Naive thymus-derived CD8-positive, alpha-beta T cell (primary cell): ENCODE data around the gene GPC6. TPM values are rescaled to one million over a fixed set of nuclear protein-coding genes. Genes with fewer than 3 reads are reported as not detected.

Experiments used
- ATAC-seq, 2 donors: fragments of 150-1000 bp; cut with Tn5 transposase in 1 of 2; sonication (Bioruptor Pico), chemical (Tn5 transposase) in 1 of 2; 1 replicate in 1 of 2; 2 replicates in 1 of 2; pipeline ENCODE4 v1.10.0; 2021; ENCODE audit warnings: mild to moderate bottlenecking in 2 of 2, moderate library complexity in 2 of 2
- POLR2A ChIA-PET: fragments of 350-600 bp; sonication (Branson Sonifier 250); formaldehyde crosslinking; loops from one replicate; lab custom pipeline; 2021; ENCODE audit warnings: antibody characterized with exemption; lab: Charles Lee
- DNase-seq, 10 donors: peaks; one replicate each; pipeline versions ENCODE4 v3.0.0 to v3.0.0-alpha.2; 2020 to 2022
- H3K27ac Mint-ChIP-seq, 10 donors: one replicate each; pipeline ENCODE4 v1.8.0; 2020 to 2022; ENCODE audit warnings: mild to moderate bottlenecking in 10 of 10, mixed read lengths in 10 of 10, moderate library complexity in 4 of 10, inconsistent platforms in 1 of 10
- H3K27me3 Mint-ChIP-seq, 5 donors: one replicate each; pipeline ENCODE4 v1.8.0; 2021 to 2022; ENCODE audit warnings: mixed read lengths in 5 of 5
- H3K36me3 Mint-ChIP-seq, 3 donors: one replicate each; pipeline ENCODE4 v1.8.0; 2020 to 2022; ENCODE audit warnings: mixed read lengths in 3 of 3, mild to moderate bottlenecking in 2 of 3, inconsistent platforms in 1 of 3
- H3K4me1 Mint-ChIP-seq, 4 donors: one replicate each; pipeline ENCODE4 v1.8.0; 2021 to 2022; ENCODE audit warnings: mixed read lengths in 4 of 4
- H3K4me3 Mint-ChIP-seq, 10 donors: one replicate each; pipeline ENCODE4 v1.8.0; 2020 to 2022; ENCODE audit warnings: mild to moderate bottlenecking in 10 of 10, mixed read lengths in 10 of 10, moderate library complexity in 6 of 10, inconsistent platforms in 1 of 10
- H3K9me3 Mint-ChIP-seq, 9 donors: one replicate each; pipeline ENCODE4 v1.8.0; 2020 to 2022; ENCODE audit warnings: mixed read lengths in 9 of 9, mild to moderate bottlenecking in 3 of 9, inconsistent platforms in 1 of 9, moderate library complexity in 1 of 9
- polyA plus RNA-seq, 3 donors: library from polyadenylated mRNA; unstranded; fragments of 300-500 nt; fragmentation: Illumina TruSeq; gene quantifications; one replicate each; pipeline ENCODE4 v1.2.3, GENCODE V29; 2021
- total RNA-seq, 8 experiments: library from RNA in 2 of 8; stranded (reverse) in 2 of 8; gene quantifications; one replicate each; pipeline ENCODE4 v1.2.3 and lab custom pipeline; 2021 to 2026

GPC6 gene
- total and polyA plus RNA-seq, 5 experiments from 2014 or later: not detected

DNA sequence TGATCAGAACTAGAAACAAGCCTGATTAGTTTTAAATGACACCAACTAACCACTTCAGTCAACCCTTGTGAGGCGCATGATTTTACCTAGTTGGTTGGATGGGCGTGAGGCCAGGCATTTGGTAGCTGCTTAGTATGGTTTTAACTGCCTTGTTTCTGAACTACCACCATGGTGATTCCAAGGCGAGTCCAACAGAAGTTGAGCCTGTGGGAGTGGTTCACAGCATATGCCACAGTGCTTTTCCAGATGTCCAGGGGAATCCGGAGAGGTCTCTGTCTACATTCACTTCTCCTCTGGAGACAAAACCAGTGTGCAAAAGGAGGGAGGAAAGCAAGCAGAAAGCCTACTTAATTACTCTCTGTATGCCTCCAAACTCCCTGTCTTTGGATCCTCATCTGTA lies 524.1 kb downstream of the GPC6 start:
- H3K9me3 Mint-ChIP-seq: no peaks in the 10 kb centered on the region
- H3K36me3 Mint-ChIP-seq: no peaks in the 10 kb centered on the region
- H3K27me3 Mint-ChIP-seq: peaks cover 0 to 9% (median 0%) of the 10 kb centered on the region in 5 donors
- DNase-seq (no peak), ATAC-seq (no peak)
- H3K27ac Mint-ChIP-seq: no peak overlapping the region
- H3K4me3 Mint-ChIP-seq: no peak overlapping the region
- POLR2A ChIA-PET: no interaction called here
- no peaks in the 10 kb centered on the region for H3K4me1 Mint-ChIP-seq

DNA sequence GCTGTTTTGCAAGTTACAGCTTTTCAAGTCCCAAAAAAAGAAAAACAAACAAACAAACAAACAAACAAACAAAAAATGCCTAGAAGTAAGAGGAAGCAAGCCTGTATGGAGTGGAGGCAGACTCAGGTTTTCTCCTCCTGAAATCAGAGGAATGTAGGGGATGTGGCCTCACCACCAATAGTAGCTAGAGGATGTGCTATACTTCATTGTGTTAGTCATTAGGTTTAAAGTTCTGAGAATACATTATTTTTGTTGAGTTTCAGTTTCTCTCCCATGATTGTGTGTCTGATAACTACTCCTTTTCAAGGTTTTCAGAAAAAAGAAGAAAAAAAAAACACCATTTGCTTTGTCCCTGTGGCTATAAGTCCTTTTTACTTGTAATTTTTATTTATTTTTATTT lies 524.5 kb downstream of the GPC6 start:
- POLR2A ChIA-PET: no interaction called here
- H3K36me3 Mint-ChIP-seq: no peaks in the 10 kb centered on the region

DNA sequence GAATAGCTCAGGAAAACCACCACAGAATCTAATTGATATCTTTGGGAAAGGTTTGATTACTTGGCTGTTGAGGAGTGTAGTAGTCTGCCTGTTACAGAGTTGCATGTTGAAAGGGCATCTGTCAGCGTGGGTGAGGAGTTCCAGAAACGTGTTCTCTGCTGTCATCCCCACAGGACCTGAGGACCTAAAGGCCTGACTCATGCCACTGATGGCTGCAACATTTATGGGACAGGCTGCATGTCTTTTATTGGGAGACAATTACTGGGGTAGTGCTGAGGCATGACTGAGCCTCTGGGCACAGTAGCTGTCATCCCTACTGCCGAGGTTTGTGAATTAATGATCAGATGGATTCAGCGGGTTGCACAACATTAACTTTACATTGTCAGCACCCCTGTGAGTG lies 525.9 kb downstream of the GPC6 start:
- Mint-ChIP-seq H3K36me3 (no peaks in the 10 kb centered on the region), H3K27ac (no peak overlapping the region)

More for the DNA sequence above, 524.5 kb downstream of the GPC6 start:
- DNase-seq (no peak), ATAC-seq (no peak)
- no peak overlapping the region for H3K4me3 Mint-ChIP-seq
- H3K4me1 Mint-ChIP-seq: no peaks in the 10 kb centered on the region
- H3K9me3 Mint-ChIP-seq: no peaks in the 10 kb centered on the region
- no peak overlapping the region for H3K27ac Mint-ChIP-seq
- H3K27me3 Mint-ChIP-seq: peaks cover 0 to 8% (median 0%) of the 10 kb centered on the region in 5 donors

DNA sequence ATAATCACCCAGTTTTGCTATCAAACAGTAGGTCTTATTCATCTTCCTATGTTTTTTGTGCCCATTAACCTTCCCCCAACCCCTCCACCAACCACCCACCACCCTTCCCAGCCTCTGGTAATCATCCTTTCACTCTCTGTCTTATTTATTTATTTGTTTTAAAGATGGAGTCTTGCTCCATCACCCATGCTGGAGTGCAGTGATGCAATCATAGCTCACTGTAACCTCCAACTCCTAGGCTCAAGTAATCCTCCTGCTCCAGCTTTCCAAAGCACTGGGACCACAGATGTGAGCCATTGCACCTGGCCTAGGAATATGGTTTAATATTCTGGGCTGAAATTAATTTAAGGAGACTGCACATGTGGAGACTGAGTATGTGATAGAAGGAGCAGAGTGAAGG lies 527.0 kb downstream of the GPC6 start:
- POLR2A ChIA-PET: no interaction called here
- no peak for ATAC-seq
- peaks cover 0 to 10% (median 0%) of the 10 kb centered on the region in 5 donors for H3K27me3 Mint-ChIP-seq
- no peak for DNase-seq
- H3K4me1 Mint-ChIP-seq: no peaks in the 10 kb centered on the region
- H3K36me3 Mint-ChIP-seq: no peaks in the 10 kb centered on the region
- H3K4me3 Mint-ChIP-seq: no peak overlapping the region
- H3K9me3 Mint-ChIP-seq: no peaks in the 10 kb centered on the region
- H3K27ac Mint-ChIP-seq: no peak overlapping the region

More for the DNA sequence above, 525.9 kb downstream of the GPC6 start:
- Mint-ChIP-seq H3K9me3 (no peaks in the 10 kb centered on the region), H3K27me3 (peaks cover 0 to 8% (median 0%) of the 10 kb centered on the region in 5 donors), H3K4me3 (no peak overlapping the region), H3K4me1 (no peaks in the 10 kb centered on the region)
- no peak for DNase-seq
- no peak for ATAC-seq
- POLR2A ChIA-PET: no interaction called here

DNA sequence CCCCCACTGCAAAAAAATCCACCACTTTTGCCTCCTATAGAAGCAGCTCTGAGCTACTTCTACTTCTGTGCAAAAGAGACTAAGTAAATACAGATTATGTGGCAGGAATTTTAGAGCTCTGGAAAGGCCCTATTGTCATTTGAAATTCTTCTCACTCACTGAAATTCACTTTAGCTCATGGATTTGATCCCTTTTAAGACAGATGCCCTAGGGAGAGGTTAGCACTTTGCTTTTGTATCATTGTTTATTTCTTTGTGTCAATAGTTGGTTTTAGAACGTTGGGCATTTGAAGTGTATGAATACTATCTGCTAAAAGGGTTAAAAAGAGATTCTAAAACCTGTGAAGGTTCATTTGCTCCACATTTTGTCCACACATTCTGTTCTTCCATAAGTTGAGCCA lies 528.7 kb downstream of the GPC6 start:
- H3K27me3 Mint-ChIP-seq: peaks cover 0 to 26% (median 3%) of the 10 kb centered on the region in 5 donors
- no peak overlapping the region for H3K27ac Mint-ChIP-seq
- ATAC-seq (no peak), DNase-seq (no peak)
- no peaks in the 10 kb centered on the region for H3K9me3 Mint-ChIP-seq
- no peaks in the 10 kb centered on the region for H3K36me3 Mint-ChIP-seq
- H3K4me3 Mint-ChIP-seq: no peak overlapping the region
- H3K4me1 Mint-ChIP-seq: no peaks in the 10 kb centered on the region
- POLR2A ChIA-PET: no interaction called here

DNA sequence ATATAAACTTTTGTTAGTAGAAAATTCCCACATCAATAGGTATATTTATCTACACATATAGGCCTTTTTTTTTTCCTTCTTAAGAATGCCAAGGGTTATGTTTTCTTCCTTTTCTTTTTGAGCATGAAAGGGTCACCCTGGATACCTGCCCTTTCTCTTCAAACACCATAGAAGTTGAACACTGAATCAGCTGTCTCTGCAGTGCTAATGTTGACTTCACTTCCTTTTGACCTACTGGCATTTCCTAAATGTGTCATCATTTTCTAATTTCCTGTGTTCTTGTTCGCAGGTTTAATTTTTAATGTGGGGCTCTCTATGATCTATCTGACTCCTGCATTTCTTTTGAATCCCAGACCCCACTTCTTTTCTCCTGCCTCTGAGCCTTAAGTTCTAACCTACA lies 532.0 kb downstream of the GPC6 start:
- peaks cover 0 to 17% (median 5%) of the 10 kb centered on the region in 5 donors for H3K27me3 Mint-ChIP-seq

DNA sequence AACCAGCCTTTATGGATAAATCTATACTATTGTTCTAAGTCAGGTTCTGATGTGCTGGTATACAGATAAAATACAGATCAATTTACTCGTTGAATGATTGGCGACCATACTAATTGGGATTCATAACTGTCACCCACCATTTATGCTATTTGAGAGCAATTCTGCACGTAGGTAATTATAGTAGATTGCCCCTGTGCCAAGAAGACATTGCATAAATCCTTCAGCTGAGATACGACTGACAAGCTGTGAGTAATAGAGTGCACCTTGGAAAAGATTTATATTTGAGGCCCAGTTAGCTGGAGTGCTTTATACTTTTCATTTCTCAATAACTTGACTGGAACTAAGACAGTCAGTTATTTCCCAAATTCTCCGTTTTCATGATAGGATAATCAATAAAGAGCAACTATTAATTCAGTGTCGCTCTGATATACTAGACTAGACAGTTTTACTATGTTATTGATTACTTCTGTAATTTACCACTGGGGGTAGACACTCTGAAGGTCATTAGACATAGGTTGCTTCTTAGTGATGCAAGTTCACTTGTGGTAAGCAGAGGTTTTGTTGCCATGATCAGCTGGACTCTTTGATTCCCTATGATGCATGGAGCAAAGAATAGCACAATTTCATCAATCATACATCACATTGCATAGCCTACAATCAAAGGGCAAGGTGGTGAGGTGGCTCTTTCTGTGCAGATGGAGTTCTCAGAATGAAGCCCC lies 536.3 kb downstream of the GPC6 start:
- Mint-ChIP-seq H3K27me3 (peaks cover 0 to 17% (median 3%) of the 10 kb centered on the region in 5 donors), H3K9me3 (peaks cover 0 to 7% (median 0%) of the 10 kb centered on the region in 9 donors), H3K36me3 (no peaks in the 10 kb centered on the region), H3K4me1 (no peaks in the 10 kb centered on the region), H3K4me3 (no peak overlapping the region), H3K27ac (no peak overlapping the region)
- ATAC-seq (no peak), DNase-seq (no peak)
- POLR2A ChIA-PET: no interaction called here

More for the DNA sequence above, 532.0 kb downstream of the GPC6 start:
- ATAC-seq: no peak
- POLR2A ChIA-PET: no interaction called here
- Mint-ChIP-seq H3K9me3 (peaks cover 0 to 6% (median 0%) of the 10 kb centered on the region in 9 donors), H3K4me3 (no peak overlapping the region), H3K4me1 (no peaks in the 10 kb centered on the region), H3K36me3 (no peaks in the 10 kb centered on the region), H3K27ac (no peak overlapping the region)
- no peak for DNase-seq

DNA sequence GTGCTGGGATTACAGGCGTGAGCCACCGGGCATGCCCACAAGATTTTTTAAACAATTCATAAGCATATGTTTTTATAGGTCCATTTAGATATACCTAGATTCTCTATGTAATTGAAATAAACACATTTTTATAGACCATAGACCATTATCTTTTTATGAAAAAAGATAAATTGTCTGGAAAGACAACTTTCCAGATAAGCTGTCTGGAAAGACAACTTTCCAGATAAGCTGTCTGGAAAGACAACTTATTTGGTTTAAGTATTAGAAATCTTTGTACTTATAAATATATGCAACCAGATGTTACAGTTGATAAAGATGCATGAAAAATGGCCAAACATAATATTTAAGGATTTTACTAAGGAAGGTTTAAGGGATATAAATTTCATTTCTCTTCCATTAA lies 538.5 kb downstream of the GPC6 start:
- no peak overlapping the region for H3K4me3 Mint-ChIP-seq
- H3K27me3 Mint-ChIP-seq: peaks cover 0 to 8% (median 5%) of the 10 kb centered on the region in 5 donors
- POLR2A ChIA-PET: no interaction called here
- ATAC-seq (no peak), DNase-seq (no peak)
- H3K36me3 Mint-ChIP-seq: no peaks in the 10 kb centered on the region
- peaks cover 0 to 7% (median 0%) of the 10 kb centered on the region in 9 donors for H3K9me3 Mint-ChIP-seq
- peaks cover 0 to 1% (median 0%) of the 10 kb centered on the region in 4 donors for H3K4me1 Mint-ChIP-seq
- no peak overlapping the region for H3K27ac Mint-ChIP-seq

DNA sequence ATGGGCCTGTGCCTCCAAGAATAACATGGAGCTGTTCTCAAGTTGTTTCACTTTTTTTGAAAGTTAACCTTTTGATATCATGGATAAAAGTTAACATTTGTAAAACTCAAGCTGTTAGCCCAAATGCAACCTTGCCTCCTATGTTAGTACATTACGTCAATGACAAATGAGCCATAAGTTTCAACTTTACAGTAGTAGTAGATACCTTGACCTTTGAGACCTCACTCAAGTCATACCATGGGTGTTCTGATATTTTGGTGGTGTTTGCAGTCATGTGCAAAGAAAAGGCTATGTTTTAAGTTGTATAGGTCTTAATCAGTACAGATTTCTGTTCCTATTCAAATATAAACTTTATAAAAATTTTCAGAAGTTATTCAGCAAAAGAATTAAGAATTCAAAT lies 539.2 kb downstream of the GPC6 start:
- H3K36me3 Mint-ChIP-seq: no peaks in the 10 kb centered on the region
- DNase-seq (no peak), ATAC-seq (no peak)
- peaks cover 0 to 7% (median 0%) of the 10 kb centered on the region in 9 donors for H3K9me3 Mint-ChIP-seq
- H3K4me3 Mint-ChIP-seq: no peak overlapping the region
- POLR2A ChIA-PET: no interaction called here
- peaks cover 0 to 6% (median 5%) of the 10 kb centered on the region in 5 donors for H3K27me3 Mint-ChIP-seq
- no peak overlapping the region for H3K27ac Mint-ChIP-seq
- peaks cover 0 to 1% (median 0%) of the 10 kb centered on the region in 4 donors for H3K4me1 Mint-ChIP-seq

DNA sequence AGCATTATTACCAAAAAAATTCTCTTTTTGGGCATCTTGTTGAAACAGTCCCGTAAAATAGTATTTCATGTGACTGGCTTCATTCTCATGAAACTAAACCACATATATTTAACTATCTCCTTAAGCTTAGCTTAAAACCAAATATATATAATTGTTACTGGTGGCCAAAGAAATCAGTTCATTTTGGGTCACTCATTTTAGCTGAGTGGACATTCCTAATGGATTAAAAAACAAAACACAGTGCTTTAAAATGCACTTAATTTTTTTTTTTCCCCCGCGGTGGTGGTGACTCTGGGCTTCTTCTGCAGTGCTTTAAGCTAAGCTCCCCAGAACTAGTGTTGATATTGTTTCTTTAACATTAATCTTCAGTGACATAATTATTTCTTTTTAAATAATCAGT lies 540.1 kb downstream of the GPC6 start:
- H3K4me1 Mint-ChIP-seq: peaks cover 0 to 1% (median 0%) of the 10 kb centered on the region in 4 donors

DNA sequence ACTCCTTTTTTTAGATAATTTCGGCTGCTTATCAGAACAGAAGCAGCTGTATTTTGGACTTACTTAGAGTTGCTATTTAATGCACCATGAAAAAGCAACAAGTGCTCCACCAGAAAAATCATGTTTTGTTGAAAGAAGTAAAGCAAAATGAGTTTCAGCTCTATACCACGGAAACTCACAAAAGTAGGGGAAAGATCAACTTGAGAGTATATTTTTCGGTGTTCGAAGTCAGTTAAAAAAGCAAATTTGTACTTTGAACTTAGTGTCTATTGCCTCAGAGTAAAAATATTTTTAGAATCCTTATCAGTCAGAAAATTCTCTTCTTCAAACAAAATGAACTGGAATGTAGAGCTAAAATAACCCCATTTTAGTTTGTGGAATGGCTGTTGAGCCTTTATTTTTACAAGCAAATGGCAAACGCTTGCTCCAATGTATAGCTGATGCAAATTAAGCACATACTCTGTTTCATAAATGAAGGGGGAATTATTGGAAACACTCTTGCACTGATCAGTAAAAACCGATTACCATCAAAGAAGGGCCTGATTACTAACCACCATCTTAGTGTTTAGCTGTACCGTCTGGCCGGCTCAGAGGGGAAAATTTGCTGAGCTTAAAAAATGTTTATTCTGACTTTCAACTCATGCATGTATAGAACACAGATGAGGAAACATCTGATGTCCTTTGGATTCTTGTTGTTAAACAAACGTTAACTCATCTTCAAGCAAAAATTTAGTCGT lies 540.7 kb downstream of the GPC6 start:
- Mint-ChIP-seq H3K4me3 (no peak overlapping the region), H3K9me3 (peaks cover 0 to 7% (median 0%) of the 10 kb centered on the region in 9 donors), H3K36me3 (no peaks in the 10 kb centered on the region), H3K4me1 (peaks cover 0 to 1% (median 0%) of the 10 kb centered on the region in 4 donors), H3K27ac (no peak overlapping the region), H3K27me3 (peaks cover 0 to 7% (median 3%) of the 10 kb centered on the region in 5 donors)
- DNase-seq (no peak), ATAC-seq (no peak)
- POLR2A ChIA-PET: no interaction called here

More for the DNA sequence above, 540.1 kb downstream of the GPC6 start:
- Mint-ChIP-seq H3K36me3 (no peaks in the 10 kb centered on the region), H3K9me3 (peaks cover 0 to 7% (median 0%) of the 10 kb centered on the region in 9 donors), H3K4me3 (no peak overlapping the region), H3K27ac (no peak overlapping the region), H3K27me3 (peaks cover 0 to 6% (median 5%) of the 10 kb centered on the region in 5 donors)
- POLR2A ChIA-PET: no interaction called here
- ATAC-seq (no peak), DNase-seq (no peak)

DNA sequence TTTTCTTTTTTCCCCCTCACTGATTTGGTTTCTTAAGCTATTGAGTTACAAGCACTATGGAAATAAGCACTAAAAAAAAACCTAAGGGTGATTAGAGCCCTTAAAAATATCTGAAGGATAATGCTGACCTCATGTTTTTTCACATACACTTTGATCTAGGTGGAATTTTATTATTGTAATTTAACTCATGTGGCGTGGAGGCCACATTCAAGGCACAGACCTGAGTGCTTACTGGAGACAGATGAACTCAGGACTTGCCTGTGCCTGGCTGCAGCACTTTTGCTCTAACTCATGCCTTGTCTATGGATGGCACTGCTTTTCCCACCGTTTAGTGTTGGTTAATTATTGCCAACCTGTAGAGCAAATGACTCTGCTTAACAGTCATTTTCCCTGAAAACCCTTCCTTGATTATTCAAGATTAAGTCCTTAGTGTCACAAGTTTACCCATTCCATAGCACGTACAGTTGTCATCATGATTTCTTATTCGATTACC lies 541.4 kb downstream of the GPC6 start:
- POLR2A ChIA-PET: no interaction called here
- Mint-ChIP-seq H3K4me3 (no peak overlapping the region), H3K36me3 (no peaks in the 10 kb centered on the region), H3K9me3 (peaks cover 0 to 6% (median 0%) of the 10 kb centered on the region in 9 donors), H3K4me1 (peaks cover 0 to 1% (median 0%) of the 10 kb centered on the region in 4 donors), H3K27me3 (peaks cover 0 to 10% (median 3%) of the 10 kb centered on the region in 5 donors), H3K27ac (no peak overlapping the region)
- DNase-seq (no peak), ATAC-seq (no peak)

DNA sequence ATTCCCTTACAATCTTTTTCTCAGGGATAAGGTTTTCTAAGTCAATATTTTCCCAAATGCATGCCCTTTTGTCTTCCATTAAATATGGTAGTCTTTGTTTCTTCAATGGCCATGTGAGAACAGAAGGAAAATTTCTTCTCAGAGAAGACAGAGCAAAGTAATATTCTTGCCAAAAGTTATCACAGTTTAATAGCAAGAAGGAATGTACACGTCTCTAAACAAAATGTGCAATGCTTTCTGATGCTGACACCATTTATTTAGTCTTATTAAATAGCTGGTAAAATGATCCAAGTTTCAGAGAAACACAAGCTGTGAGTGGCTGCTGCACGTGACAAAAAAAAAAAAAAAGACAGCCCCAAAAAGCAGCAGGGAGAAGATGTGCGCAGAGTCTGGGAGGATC lies 542.5 kb downstream of the GPC6 start:
- Mint-ChIP-seq H3K27me3 (peaks cover 0 to 10% (median 2%) of the 10 kb centered on the region in 5 donors), H3K36me3 (no peaks in the 10 kb centered on the region), H3K4me1 (peaks cover 0 to 1% (median 0%) of the 10 kb centered on the region in 4 donors), H3K4me3 (no peak overlapping the region), H3K27ac (no peak overlapping the region), H3K9me3 (no peaks in the 10 kb centered on the region)
- ATAC-seq: no peak
- POLR2A ChIA-PET: no interaction called here
- no peak for DNase-seq
